Caco-2 (cell line): ENCODE measurements around the gene GNAO1. TPM values are rescaled to one million over a fixed set of nuclear protein-coding genes. Genes with fewer than 3 reads are reported as not detected.

Experiments used
- BruUV-seq: library from RNA; stranded (reverse); fragments of 400-500 nt; replicated peaks from 2 replicates; lab custom pipeline; 2021; lab: Mats Ljungman, UMichigan
- CTCF ChIA-PET: fragments of 300-600 bp; sonication (Branson Sonifier 250); formaldehyde crosslinking; loops from one replicate; lab custom pipeline; 2022; ENCODE audit warnings: antibody characterized with exemption; lab: Charles Lee
- POLR2A ChIA-PET: fragments of 300-600 bp; sonication (Branson Sonifier 250); formaldehyde crosslinking; loops from one replicate; lab custom pipeline; 2022; ENCODE audit warnings: antibody characterized with exemption; lab: Charles Lee
- DNase-seq, 2 experiments: peaks; one replicate each; pipeline versions ENCODE4 v3.0.0 to v3.0.0-alpha.2; 2020 to 2022
- H3K27me3 ChIP-seq: replicated peaks from 2 replicates; pipeline ENCODE4 v1.6.0; 2011; ENCODE audit warnings: low read length; ENCODE audit not compliant: control insufficient read depth, insufficient read depth
- H3K36me3 ChIP-seq: 2 replicates; pipeline ENCODE4 v1.5.1; 2011; ENCODE audit warnings: low read length; ENCODE audit not compliant: control insufficient read depth, insufficient read depth
- H3K4me1 ChIP-seq: fragments of 250-450 bp; sonication (Bioruptor Pico); 2 replicates; pipeline ENCODE4 v1.5.1; 2020; ENCODE audit warnings: mild to moderate bottlenecking
- H3K4me3 ChIP-seq: 2 replicates; pipeline ENCODE4 v1.5.1; 2011; ENCODE audit warnings: low read depth, mild to moderate bottlenecking, control low read depth, low read length
- H3K9me3 ChIP-seq: fragments of 250-450 bp; sonication (Bioruptor Pico); 2 replicates; pipeline ENCODE4 v1.5.1; 2020; ENCODE audit warnings: mild to moderate bottlenecking, moderate library complexity
- H3K27ac Mint-ChIP-seq: one replicate; pipeline ENCODE4 v1.8.0; 2022; ENCODE audit warnings: mixed read lengths; ENCODE audit not compliant: unreplicated experiment
- H3K27me3 Mint-ChIP-seq: one replicate; pipeline ENCODE4 v1.8.0; 2022; ENCODE audit warnings: mixed read lengths; ENCODE audit not compliant: insufficient read depth, unreplicated experiment
- H3K36me3 Mint-ChIP-seq: one replicate; pipeline ENCODE4 v1.8.0; 2022; ENCODE audit warnings: mild to moderate bottlenecking, mixed read lengths; ENCODE audit not compliant: insufficient read depth, unreplicated experiment
- H3K4me1 Mint-ChIP-seq: one replicate; pipeline ENCODE4 v1.8.0; 2022; ENCODE audit warnings: low read depth, mixed read lengths; ENCODE audit not compliant: unreplicated experiment
- H3K4me3 Mint-ChIP-seq: one replicate; pipeline ENCODE4 v1.8.0; 2022; ENCODE audit warnings: mild to moderate bottlenecking, moderate library complexity, mixed read lengths; ENCODE audit not compliant: unreplicated experiment
- H3K9me3 Mint-ChIP-seq: one replicate; pipeline ENCODE4 v1.8.0; 2022; ENCODE audit warnings: mixed read lengths; ENCODE audit not compliant: unreplicated experiment
- intact Hi-C: fragments of 100-400 bp; cut with micrococcal nuclease; formaldehyde crosslinking; loops from one replicate; pipeline ENCODE4 v1.10.0; 2022; ENCODE audit not compliant: unreplicated experiment
- total RNA-seq: library from RNA; stranded (reverse); gene quantifications from 2 replicates; pipeline ENCODE4 v1.2.3, GENCODE V29; 2022
- TF ChIP-seq, protein P1 (sequence below), 2 experiments: fragments of 200-600 bp in 1 of 2; IDR thresholded peaks; 1 replicate in 1 of 2; 2 replicates in 1 of 2; pipeline versions ENCODE4 v1.5.1 to v1.8.0; 2011 to 2022; ENCODE audit warnings: antibody characterized with exemption in 1 of 2, control low read depth in 1 of 2, inconsistent platforms in 1 of 2, low read depth in 1 of 2, low read length in 1 of 2, mild to moderate bottlenecking in 1 of 2, moderate library complexity in 1 of 2; ENCODE audit not compliant: insufficient read depth in 1 of 2, severe bottlenecking in 1 of 2, unreplicated experiment in 1 of 2

The GNAO1 gene
- total RNA-seq, 1 experiment from 2014 or later, result 3.2 TPM

GRCh38 chr16:56340416-56340815, 149.1 kb downstream of the GNAO1 start:
- Histone ChIP-seq H3K36me3 (no peaks in the 10 kb centered on the region), H3K27me3 (no peaks in the 10 kb centered on the region), H3K4me1 (no peaks in the 10 kb centered on the region), H3K4me3 (no peak overlapping the region), H3K9me3 (no peaks in the 10 kb centered on the region)
- H3K27me3 Mint-ChIP-seq, result no peaks in the 10 kb centered on the region
- H3K9me3 Mint-ChIP-seq, result no peaks in the 10 kb centered on the region
- BruUV-seq, result no TSS peak
- no peak overlapping the region for H3K4me3 Mint-ChIP-seq
- ChIA-PET CTCF (interaction anchor here (4.8 kb wide), 1 partner anchor 16 kb away, joined by 25 read pairs; no protein-coding TSS in a partner anchor), POLR2A (no interaction called here)
- H3K4me1 Mint-ChIP-seq, result no peaks in the 10 kb centered on the region
- H3K36me3 Mint-ChIP-seq, result no peaks in the 10 kb centered on the region
- no peak overlapping the region for H3K27ac Mint-ChIP-seq
- TF ChIP-seq, protein P1, sequence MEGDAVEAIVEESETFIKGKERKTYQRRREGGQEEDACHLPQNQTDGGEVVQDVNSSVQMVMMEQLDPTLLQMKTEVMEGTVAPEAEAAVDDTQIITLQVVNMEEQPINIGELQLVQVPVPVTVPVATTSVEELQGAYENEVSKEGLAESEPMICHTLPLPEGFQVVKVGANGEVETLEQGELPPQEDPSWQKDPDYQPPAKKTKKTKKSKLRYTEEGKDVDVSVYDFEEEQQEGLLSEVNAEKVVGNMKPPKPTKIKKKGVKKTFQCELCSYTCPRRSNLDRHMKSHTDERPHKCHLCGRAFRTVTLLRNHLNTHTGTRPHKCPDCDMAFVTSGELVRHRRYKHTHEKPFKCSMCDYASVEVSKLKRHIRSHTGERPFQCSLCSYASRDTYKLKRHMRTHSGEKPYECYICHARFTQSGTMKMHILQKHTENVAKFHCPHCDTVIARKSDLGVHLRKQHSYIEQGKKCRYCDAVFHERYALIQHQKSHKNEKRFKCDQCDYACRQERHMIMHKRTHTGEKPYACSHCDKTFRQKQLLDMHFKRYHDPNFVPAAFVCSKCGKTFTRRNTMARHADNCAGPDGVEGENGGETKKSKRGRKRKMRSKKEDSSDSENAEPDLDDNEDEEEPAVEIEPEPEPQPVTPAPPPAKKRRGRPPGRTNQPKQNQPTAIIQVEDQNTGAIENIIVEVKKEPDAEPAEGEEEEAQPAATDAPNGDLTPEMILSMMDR (IDR thresholded peaks at IDR 0.05; ENCODE audit: insufficient read depth in 1 of 2, low read depth in 1 of 2, low read length in 1 of 2, severe bottlenecking in 1 of 2, unreplicated experiment in 1 of 2), result no peak
- DNase-seq, result no peak
- intact Hi-C loops, result no loop called here

DNA sequence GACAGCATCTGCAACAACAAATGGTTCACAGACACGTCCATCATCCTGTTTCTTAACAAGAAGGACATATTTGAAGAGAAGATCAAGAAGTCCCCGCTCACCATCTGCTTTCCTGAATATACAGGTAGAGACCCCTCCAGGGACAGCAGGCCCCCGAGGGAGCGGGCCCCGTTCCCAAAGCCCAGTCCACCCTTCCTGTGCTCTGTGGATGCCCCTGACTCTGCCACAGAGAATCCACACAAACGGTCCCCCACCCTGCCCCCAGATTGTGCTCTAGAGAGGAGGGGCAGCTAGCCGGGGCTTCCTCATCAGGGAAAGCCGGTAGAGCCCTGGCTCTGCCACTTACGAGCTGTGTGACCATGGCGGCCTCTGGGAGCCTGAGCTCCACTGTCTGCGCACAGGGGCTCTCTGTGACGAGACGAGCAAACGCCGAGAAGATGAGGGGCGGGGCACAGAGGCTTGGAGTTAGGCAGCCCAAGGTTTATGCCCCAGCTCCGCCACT, 149.6 kb downstream of the GNAO1 start:
- BruUV-seq, result no TSS peak

DNA sequence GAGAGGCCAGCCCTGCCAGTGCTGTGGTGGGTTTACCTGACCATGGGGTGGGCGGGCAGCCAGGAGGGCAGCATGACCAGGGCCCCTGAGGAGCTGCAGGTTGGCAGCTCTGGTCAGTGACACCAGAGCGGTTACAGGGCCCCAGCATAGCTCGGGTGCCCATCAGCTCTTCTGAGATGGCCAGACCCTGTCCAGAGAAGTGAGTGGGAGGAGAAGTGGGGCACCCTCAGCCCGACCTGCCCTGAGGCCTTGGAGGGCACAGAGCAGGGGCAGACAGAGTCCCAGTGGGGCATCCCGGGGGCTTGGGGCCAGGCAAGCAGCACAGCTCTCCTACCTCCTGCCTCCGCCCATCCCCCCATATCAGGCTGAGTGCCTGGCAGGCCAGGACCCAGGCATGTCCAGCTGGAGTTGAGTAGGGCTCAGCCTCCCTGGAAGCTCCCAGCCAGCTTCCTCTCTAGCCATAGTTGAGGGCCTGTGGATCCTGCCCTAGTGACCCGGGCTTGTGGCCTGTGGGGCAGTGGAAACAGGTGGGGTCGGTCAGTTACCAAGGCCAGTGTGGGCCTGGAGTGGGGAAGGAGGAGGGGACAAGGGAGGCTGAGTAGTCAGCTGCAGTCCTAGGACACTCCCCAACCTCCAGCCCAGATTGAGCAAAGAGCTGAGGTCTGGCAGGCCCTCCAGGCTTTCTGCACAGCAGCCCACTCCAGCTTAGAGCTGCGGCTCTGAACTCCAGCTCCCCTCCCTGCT, 150.5 kb downstream of the GNAO1 start:
- Histone ChIP-seq H3K36me3 (no peaks in the 10 kb centered on the region), H3K9me3 (no peaks in the 10 kb centered on the region), H3K27me3 (no peaks in the 10 kb centered on the region), H3K4me3 (no peak overlapping the region), H3K4me1 (no peaks in the 10 kb centered on the region)
- intact Hi-C loops, result no loop called here
- H3K27ac Mint-ChIP-seq, result no peak overlapping the region
- H3K4me3 Mint-ChIP-seq, result no peak overlapping the region
- no peaks in the 10 kb centered on the region for H3K36me3 Mint-ChIP-seq
- no peaks in the 10 kb centered on the region for H3K4me1 Mint-ChIP-seq
- ChIA-PET POLR2A (no interaction called here), CTCF (interaction anchor here (0.5 to 4.8 kb wide), 5 partner anchors 9 to 480 kb away, joined by 3 to 25 read pairs (median 8); no protein-coding TSS in a partner anchor)
- no peak for DNase-seq
- no peaks in the 10 kb centered on the region for H3K9me3 Mint-ChIP-seq
- TF ChIP-seq, protein P1 (IDR thresholded peaks at IDR 0.05; ENCODE audit: insufficient read depth in 1 of 2, low read depth in 1 of 2, low read length in 1 of 2, severe bottlenecking in 1 of 2, unreplicated experiment in 1 of 2), result no peak
- H3K27me3 Mint-ChIP-seq, result no peaks in the 10 kb centered on the region
- no TSS peak for BruUV-seq

More for the DNA sequence above, 149.6 kb downstream of the GNAO1 start:
- CTCF ChIA-PET, result interaction anchor here (1.4 to 4.8 kb wide), 3 partner anchors 8 to 23 kb away, joined by 3 to 25 read pairs (median 8); no protein-coding TSS in a partner anchor
- Mint-ChIP-seq H3K36me3 (no peaks in the 10 kb centered on the region), H3K4me1 (no peaks in the 10 kb centered on the region), H3K9me3 (no peaks in the 10 kb centered on the region), H3K27me3 (no peaks in the 10 kb centered on the region), H3K27ac (no peak overlapping the region), H3K4me3 (no peak overlapping the region)
- Histone ChIP-seq H3K36me3 (no peaks in the 10 kb centered on the region), H3K4me3 (no peak overlapping the region), H3K9me3 (no peaks in the 10 kb centered on the region), H3K27me3 (no peaks in the 10 kb centered on the region), H3K4me1 (no peaks in the 10 kb centered on the region)
- DNase-seq, result no peak
- TF ChIP-seq, protein P1 (IDR thresholded peaks at IDR 0.05; ENCODE audit: insufficient read depth in 1 of 2, low read depth in 1 of 2, low read length in 1 of 2, severe bottlenecking in 1 of 2, unreplicated experiment in 1 of 2), result no peak
- intact Hi-C loops, result no loop called here
- POLR2A ChIA-PET, result no interaction called here
